Upper lobe of left lung (tissue), 4 donors: ENCODE data around the gene TBC1D5.

Experiments
- CTCF ChIP-seq, 6 experiments: fragments of 450-650 bp in 4 of 6; fragments of 200-600 bp in 2 of 6; sonication (generic) in 2 of 6; IDR thresholded peaks; one replicate each; pipeline ENCODE4 v1.5.1; 2016 to 2019; ENCODE audit warnings: antibody characterized with exemption in 6 of 6
- EP300 ChIP-seq, 4 donors: sonication (generic); formaldehyde crosslinking; IDR thresholded peaks; one replicate each; pipeline ENCODE4 v1.5.1; 2017; ENCODE audit warnings: antibody characterized with exemption in 4 of 4, control low read depth in 2 of 4
- POLR2AphosphoS5 ChIP-seq, 2 donors: sonication (generic); formaldehyde crosslinking; IDR thresholded peaks; one replicate each; pipeline ENCODE4 v1.5.1; 2017; ENCODE audit warnings: antibody characterized with exemption in 2 of 2

- no peak for TF ChIP-seq POLR2AphosphoS5 (IDR thresholded peaks at IDR 0.05)
- TF ChIP-seq EP300 (IDR thresholded peaks at IDR 0.05): no peak
- no peak for TF ChIP-seq CTCF (IDR thresholded peaks at IDR 0.05)
These were observed 10.6 kb upstream of the TBC1D5 start for GRCh38 chr3:17752876-17753631.
